Endothelial cell of hepatic sinusoid (primary cell): ENCODE data around the gene SLC29A4.
"Not testable (repeated sequence)": the region's sequence is repeated elsewhere in the genome, so short reads cannot be mapped to it uniquely, and the experiment has no call there.

Source experiments
- in situ Hi-C: cut with HindIII; loops from 2 replicates; pipeline ENCODE4 v1.10.0; 2017; ENCODE audit warnings: low sequenced_read_pairs

The SLC29A4 gene

GRCh38 chr7:5295039-5296014, 12.6 kb downstream of the SLC29A4 start:
- in situ Hi-C loops, result no loop called here

GRCh38 chr7:5296015-5296610, 13.4 kb downstream of the SLC29A4 start:
- in situ Hi-C loops, result no loop called here

- in situ Hi-C loops, result no loop called here
Measured at GRCh38 chr7:5296611-5297226, 14.0 kb downstream of the SLC29A4 start.

GRCh38 chr7:5300366-5300765, 17.6 kb downstream of the SLC29A4 start:
- in situ Hi-C loops, result no loop called here

- in situ Hi-C loops, result no loop called here
Measured at GRCh38 chr7:5302577-5302976, 19.8 kb downstream of the SLC29A4 start.

- in situ Hi-C loops, result no loop called here
Measured at GRCh38 chr7:5303061-5303460, 20.3 kb downstream of the SLC29A4 start.

GRCh38 chr7:5303591-5304505, 21.1 kb downstream of the SLC29A4 start:
- in situ Hi-C loops, result no loop called here

- in situ Hi-C loops, result not testable (repeated sequence)
Measured at GRCh38 chr7:5305050-5305449, 22.3 kb downstream of the SLC29A4 start.

GRCh38 chr7:5307221-5308142, 24.7 kb downstream of the SLC29A4 start:
- in situ Hi-C loops, result not testable (repeated sequence)

GRCh38 chr7:5309146-5309545, 26.4 kb downstream of the SLC29A4 start:
- in situ Hi-C loops, result no loop called here

- in situ Hi-C loops, result no loop called here
Measured at GRCh38 chr7:5310822-5311405, 28.2 kb downstream of the SLC29A4 start.

GRCh38 chr7:5312276-5313070, 29.7 kb downstream of the SLC29A4 start:
- in situ Hi-C loops, result not testable (repeated sequence)

GRCh38 chr7:5313076-5313885, 30.5 kb downstream of the SLC29A4 start:
- in situ Hi-C loops, result not testable (repeated sequence)

GRCh38 chr7:5314864-5315263, 32.1 kb downstream of the SLC29A4 start:
- in situ Hi-C loops, result no loop called here

GRCh38 chr7:5315761-5316160, 33.0 kb downstream of the SLC29A4 start:
- in situ Hi-C loops, result no loop called here

- in situ Hi-C loops, result not testable (repeated sequence)
Measured at GRCh38 chr7:5318613-5319012, 35.9 kb downstream of the SLC29A4 start.

GRCh38 chr7:5320391-5320790, 37.6 kb downstream of the SLC29A4 start:
- in situ Hi-C loops, result no loop called here
